GM12878 (cell line): ENCODE data around the gene EBF3. TPM values are rescaled to one million over a fixed set of nuclear protein-coding genes. Genes with fewer than 3 reads are reported as not detected.

Experiments
- ATAC-seq: fragments of 200-7000 bp; cut with Tn5 transposase; 3 replicates; pipeline ENCODE4 v1.9.1; 2020; ENCODE audit warnings: mild to moderate bottlenecking, moderate library complexity
- BruUV-seq: library from RNA; stranded (reverse); fragments of 400-500 nt; replicated peaks from 2 replicates; lab custom pipeline; 2021; lab: Mats Ljungman, UMichigan
- CTCF ChIA-PET: fragments of 300-600 bp; sonication (Branson Sonifier 250); formaldehyde crosslinking; extraction: SDS; loops from one replicate; lab custom pipeline; 2021; ENCODE audit warnings: inconsistent platforms; lab: Yijun Ruan, JAX
- POLR2A ChIA-PET: fragments of 350-600 bp; formaldehyde crosslinking; extraction: SDS; loops from one replicate; lab custom pipeline; 2021; ENCODE audit warnings: inconsistent platforms; lab: Charles Lee
- RAD21 ChIA-PET: fragments of 300-600 bp; sonication (Branson Sonifier 250); formaldehyde crosslinking; loops from one replicate; lab custom pipeline; 2023; ENCODE audit warnings: antibody characterized with exemption; ENCODE audit not compliant: unreplicated experiment; lab: Charles Lee
- SMC1A ChIA-PET: fragments of 300-600 bp; sonication (Branson Sonifier 250); formaldehyde crosslinking; loops from one replicate; lab custom pipeline; 2023; ENCODE audit not compliant: unreplicated experiment, uncharacterized antibody; lab: Charles Lee
- DNase-seq: peaks from one replicate; pipeline ENCODE4 v3.0.0-alpha.2; 2011; ENCODE audit warnings: low read depth, low spot score
- FAIRE-seq: peaks from 3 replicates; lab custom pipeline; 2011; peaks lifted over from hg19 to GRCh38; lab: Jason Lieb, UNC
- H2AFZ ChIP-seq: 2 replicates; pipeline ENCODE4 v1.6.0; 2011; ENCODE audit warnings: low read depth, low read length, control low read depth; ENCODE audit not compliant: control insufficient read depth
- H3K27ac ChIP-seq: 2 replicates; pipeline ENCODE4 v1.5.1; 2011; ENCODE audit warnings: control low read depth; ENCODE audit not compliant: control insufficient read depth, insufficient read depth
- H3K27me3 ChIP-seq, 2 experiments: replicated peaks in 1 of 2; 2 replicates each; pipeline versions ENCODE4 v1.6.0 to v1.6.1; 2011; ENCODE audit warnings: low read length in 1 of 2; ENCODE audit not compliant: control insufficient read depth in 2 of 2, insufficient read depth in 2 of 2
- H3K36me3 ChIP-seq, 2 experiments: 2 replicates each; pipeline ENCODE4 v1.5.1; 2011; ENCODE audit warnings: low read length in 1 of 2; ENCODE audit not compliant: control insufficient read depth in 2 of 2, insufficient read depth in 2 of 2
- H3K4me1 ChIP-seq: 2 replicates; pipeline ENCODE4 v1.6.1; 2011; ENCODE audit warnings: mild to moderate bottlenecking, low read length, moderate library complexity, mixed read lengths; ENCODE audit not compliant: control insufficient read depth, insufficient read depth
- H3K4me2 ChIP-seq: 2 replicates; pipeline ENCODE4 v1.6.0; 2011; ENCODE audit warnings: control low read depth; ENCODE audit not compliant: control insufficient read depth, insufficient read depth
- H3K4me3 ChIP-seq: fragments of 200-600 bp; sonication (generic); 2 replicates; pipeline ENCODE4 v1.5.1; 2016
- H3K79me2 ChIP-seq: 2 replicates; pipeline ENCODE4 v1.6.0; 2011; ENCODE audit warnings: low read length; ENCODE audit not compliant: control insufficient read depth, insufficient read depth
- H3K9ac ChIP-seq: 2 replicates; pipeline ENCODE4 v1.8.0; 2011; ENCODE audit warnings: low read length, control low read depth, mixed read lengths; ENCODE audit not compliant: control insufficient read depth, insufficient read depth
- H3K9me3 ChIP-seq: replicated peaks from 3 replicates; pipeline ENCODE4 v1.5.1; 2011; ENCODE audit warnings: mild to moderate bottlenecking, low read length; ENCODE audit not compliant: control insufficient read depth, insufficient read depth
- H4K20me1 ChIP-seq: 2 replicates; pipeline ENCODE4 v1.6.0; 2011; ENCODE audit not compliant: control insufficient read depth, insufficient read depth
- CHD4 ChIP-seq: fragments of 200-600 bp; sonication (generic); IDR thresholded peaks from 2 replicates; pipeline ENCODE4 v1.6.1; 2016; ENCODE audit warnings: mild to moderate bottlenecking
- HDAC2 ChIP-seq: fragments of 200-600 bp; sonication (generic); IDR thresholded peaks from 2 replicates; pipeline ENCODE4 v1.6.1; 2017
- MXI1 ChIP-seq: fragments of 150-350 bp; IDR thresholded peaks from 2 replicates; pipeline ENCODE4 v1.6.1; 2011; ENCODE audit warnings: low read depth, mild to moderate bottlenecking, inconsistent platforms, low read length, improper control_type of control experiment
- NFXL1 ChIP-seq: fragments of 450-650 bp; IDR thresholded peaks from 2 replicates; pipeline ENCODE4 v1.6.1; 2017; ENCODE audit warnings: antibody characterized with exemption, mild to moderate bottlenecking, borderline replicate concordance
- NR2F1 ChIP-seq: fragments of 450-650 bp; conservative IDR thresholded peaks from 2 replicates; pipeline ENCODE4 v1.6.1; 2017; ENCODE audit warnings: mild to moderate bottlenecking
- SIN3A ChIP-seq: IDR thresholded peaks from 2 replicates; pipeline ENCODE4 v1.6.1; 2012; ENCODE audit warnings: low read depth, low read length, improper control_type of control experiment
- SRF ChIP-seq, 2 experiments: IDR thresholded peaks; 2 replicates each; pipeline ENCODE4 v1.6.1; 2011; ENCODE audit warnings: low read depth in 2 of 2, low read length in 2 of 2, mild to moderate bottlenecking in 1 of 2, moderate library complexity in 1 of 2
- WGBS: methylation state at CpG from one replicate; pipeline ENCODE4 v1.1.6; 2016; ENCODE audit warnings: low lambda C conversion rate; ENCODE audit not compliant: insufficient replicate concordance, insufficient coverage; ENCODE audit errors: missing lambda C conversion rate; 5-methylcytosine and 5-hydroxymethylcytosine counted together
- in situ Hi-C: fragments of 300-500 bp; cut with MboI; formaldehyde crosslinking; loops from 9 replicates; pipeline ENCODE4 v1.14.3; 2018; ENCODE audit warnings: mixed read lengths
- intact Hi-C: fragments of 100-400 bp; cut with micrococcal nuclease; formaldehyde crosslinking; loops from one replicate; pipeline ENCODE4 v1.14.2; 2022; ENCODE audit not compliant: unreplicated experiment
- polyA plus RNA-seq, 11 experiments: library from polyadenylated mRNA; depleted of rRNA in 4 of 11; unstranded in 6 of 11; stranded (reverse) in 5 of 11; fragments of >200 nt; fragmentation: Nextera tagmentation in 4 of 11; fragmentation: Illumina TruSeq in 1 of 11; extraction: Ambion mirVana in 4 of 11; extraction: Trizol in 1 of 11; gene quantifications; 1 replicate in 1 of 11; 2 replicates in 10 of 11; pipeline versions ENCODE4 v1.2.1 to v1.2.3, GENCODE V29; 2011 to 2016; ENCODE audit warnings: inconsistent platforms in 2 of 11, missing spikeins in 2 of 11, low read depth in 1 of 11
- total RNA-seq, 4 experiments: library from RNA; depleted of rRNA in 3 of 4; stranded (reverse); fragments of >200 nt in 3 of 4; fragmentation: Illumina TruSeq in 1 of 4; extraction: Trizol in 1 of 4; gene quantifications; 2 replicates each; pipeline versions ENCODE4 v1.2.1 to v1.2.3, GENCODE V29; 2013 to 2021
- TF ChIP-seq, protein P1 (sequence below): fragments of 450-650 bp; IDR thresholded peaks from 2 replicates; pipeline ENCODE4 v1.6.1; 2014; ENCODE audit warnings: mild to moderate bottlenecking
- TF ChIP-seq, protein P2 (sequence below): fragments of 450-650 bp; IDR thresholded peaks from 2 replicates; pipeline ENCODE4 v1.6.1; 2017; ENCODE audit warnings: mild to moderate bottlenecking, low read depth, inconsistent platforms; ENCODE audit not compliant: poor library complexity, severe bottlenecking
- TF ChIP-seq, protein P3 (sequence below): fragments of 450-650 bp; IDR thresholded peaks from 2 replicates; pipeline ENCODE4 v1.6.1; 2017; ENCODE audit warnings: antibody characterized with exemption, mild to moderate bottlenecking, moderate library complexity
- TF ChIP-seq, protein P4 (sequence below): IDR thresholded peaks from 2 replicates; pipeline ENCODE4 v1.6.1; 2011; ENCODE audit warnings: mild to moderate bottlenecking, low read depth, low read length, moderate library complexity; ENCODE audit not compliant: insufficient replicate concordance

Gene EBF3
- total and polyA plus RNA-seq, 10 of the 15 experiments (the other 5 are each of a cell fraction or from before 2014, with no cell fraction given), result not detected

DNA sequence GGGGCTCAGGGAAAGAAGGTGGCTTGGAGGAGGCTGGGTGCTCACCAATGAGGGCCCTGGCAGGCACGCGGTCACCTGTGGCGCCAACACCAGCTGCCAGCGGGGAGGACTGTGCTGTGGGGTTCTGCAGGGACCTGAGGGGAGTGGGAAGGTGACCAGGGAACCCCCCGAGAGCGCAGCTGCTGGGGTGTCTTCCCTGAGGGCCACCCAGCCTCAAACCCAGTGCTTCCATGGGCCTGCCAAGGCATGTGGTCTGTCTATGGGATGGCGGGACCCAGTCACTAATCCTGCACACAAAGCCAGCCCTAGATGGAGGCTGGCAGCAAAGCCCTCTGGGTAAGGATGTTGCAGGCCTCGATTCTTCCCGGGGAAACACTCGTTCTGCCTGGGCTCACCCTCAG lies 117.1 kb downstream of the EBF3 start:
- H3K36me3 ChIP-seq, result no peaks in the 10 kb centered on the region
- ATAC-seq (no peak), FAIRE-seq (no peak), DNase-seq (no peak)
- no peak overlapping the region for H3K9ac ChIP-seq
- no peaks in the 10 kb centered on the region for H3K27me3 ChIP-seq
- H3K27ac ChIP-seq, result no peak overlapping the region
- no peak overlapping the region for H3K4me3 ChIP-seq
- H4K20me1 ChIP-seq, result no peaks in the 10 kb centered on the region
- H3K9me3 ChIP-seq, result no peaks in the 10 kb centered on the region
- ChIA-PET POLR2A (no interaction called here), RAD21 (no interaction called here), SMC1A (interaction anchor here (0.7 to 1.1 kb wide), 2 partner anchors 88 to 280 kb away, joined by 3 read pairs; no protein-coding TSS in a partner anchor), CTCF (no interaction called here)
- BruUV-seq, result no TSS peak
- H2AFZ ChIP-seq, result no peak overlapping the region
- in situ Hi-C loops, result no loop called here
- H3K79me2 ChIP-seq, result no peaks in the 10 kb centered on the region
- intact Hi-C loops, result no loop called here
- no peak overlapping the region for H3K4me2 ChIP-seq
- no peaks in the 10 kb centered on the region for H3K4me1 ChIP-seq
- WGBS, result 33% methylated on average over 10 of the region's 10 CpGs
- TF ChIP-seq MXI1 (no peak), NFXL1 (no peak), SRF (IDR thresholded peaks at IDR 0.05; ENCODE audit: low read depth in 2 of 2, low read length in 2 of 2) (no peak), SIN3A (no peak), CHD4 (no peak), HDAC2 (no peak), NR2F1 (no peak)
- TF ChIP-seq, protein P1, sequence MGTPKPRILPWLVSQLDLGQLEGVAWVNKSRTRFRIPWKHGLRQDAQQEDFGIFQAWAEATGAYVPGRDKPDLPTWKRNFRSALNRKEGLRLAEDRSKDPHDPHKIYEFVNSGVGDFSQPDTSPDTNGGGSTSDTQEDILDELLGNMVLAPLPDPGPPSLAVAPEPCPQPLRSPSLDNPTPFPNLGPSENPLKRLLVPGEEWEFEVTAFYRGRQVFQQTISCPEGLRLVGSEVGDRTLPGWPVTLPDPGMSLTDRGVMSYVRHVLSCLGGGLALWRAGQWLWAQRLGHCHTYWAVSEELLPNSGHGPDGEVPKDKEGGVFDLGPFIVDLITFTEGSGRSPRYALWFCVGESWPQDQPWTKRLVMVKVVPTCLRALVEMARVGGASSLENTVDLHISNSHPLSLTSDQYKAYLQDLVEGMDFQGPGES, result no peak
- TF ChIP-seq, protein P2, sequence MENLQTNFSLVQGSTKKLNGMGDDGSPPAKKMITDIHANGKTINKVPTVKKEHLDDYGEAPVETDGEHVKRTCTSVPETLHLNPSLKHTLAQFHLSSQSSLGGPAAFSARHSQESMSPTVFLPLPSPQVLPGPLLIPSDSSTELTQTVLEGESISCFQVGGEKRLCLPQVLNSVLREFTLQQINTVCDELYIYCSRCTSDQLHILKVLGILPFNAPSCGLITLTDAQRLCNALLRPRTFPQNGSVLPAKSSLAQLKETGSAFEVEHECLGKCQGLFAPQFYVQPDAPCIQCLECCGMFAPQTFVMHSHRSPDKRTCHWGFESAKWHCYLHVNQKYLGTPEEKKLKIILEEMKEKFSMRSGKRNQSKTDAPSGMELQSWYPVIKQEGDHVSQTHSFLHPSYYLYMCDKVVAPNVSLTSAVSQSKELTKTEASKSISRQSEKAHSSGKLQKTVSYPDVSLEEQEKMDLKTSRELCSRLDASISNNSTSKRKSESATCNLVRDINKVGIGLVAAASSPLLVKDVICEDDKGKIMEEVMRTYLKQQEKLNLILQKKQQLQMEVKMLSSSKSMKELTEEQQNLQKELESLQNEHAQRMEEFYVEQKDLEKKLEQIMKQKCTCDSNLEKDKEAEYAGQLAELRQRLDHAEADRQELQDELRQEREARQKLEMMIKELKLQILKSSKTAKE, result no peak
- TF ChIP-seq, protein P3, sequence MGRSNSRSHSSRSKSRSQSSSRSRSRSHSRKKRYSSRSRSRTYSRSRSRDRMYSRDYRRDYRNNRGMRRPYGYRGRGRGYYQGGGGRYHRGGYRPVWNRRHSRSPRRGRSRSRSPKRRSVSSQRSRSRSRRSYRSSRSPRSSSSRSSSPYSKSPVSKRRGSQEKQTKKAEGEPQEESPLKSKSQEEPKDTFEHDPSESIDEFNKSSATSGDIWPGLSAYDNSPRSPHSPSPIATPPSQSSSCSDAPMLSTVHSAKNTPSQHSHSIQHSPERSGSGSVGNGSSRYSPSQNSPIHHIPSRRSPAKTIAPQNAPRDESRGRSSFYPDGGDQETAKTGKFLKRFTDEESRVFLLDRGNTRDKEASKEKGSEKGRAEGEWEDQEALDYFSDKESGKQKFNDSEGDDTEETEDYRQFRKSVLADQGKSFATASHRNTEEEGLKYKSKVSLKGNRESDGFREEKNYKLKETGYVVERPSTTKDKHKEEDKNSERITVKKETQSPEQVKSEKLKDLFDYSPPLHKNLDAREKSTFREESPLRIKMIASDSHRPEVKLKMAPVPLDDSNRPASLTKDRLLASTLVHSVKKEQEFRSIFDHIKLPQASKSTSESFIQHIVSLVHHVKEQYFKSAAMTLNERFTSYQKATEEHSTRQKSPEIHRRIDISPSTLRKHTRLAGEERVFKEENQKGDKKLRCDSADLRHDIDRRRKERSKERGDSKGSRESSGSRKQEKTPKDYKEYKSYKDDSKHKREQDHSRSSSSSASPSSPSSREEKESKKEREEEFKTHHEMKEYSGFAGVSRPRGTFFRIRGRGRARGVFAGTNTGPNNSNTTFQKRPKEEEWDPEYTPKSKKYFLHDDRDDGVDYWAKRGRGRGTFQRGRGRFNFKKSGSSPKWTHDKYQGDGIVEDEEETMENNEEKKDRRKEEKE, result no peak
- TF ChIP-seq, protein P4, sequence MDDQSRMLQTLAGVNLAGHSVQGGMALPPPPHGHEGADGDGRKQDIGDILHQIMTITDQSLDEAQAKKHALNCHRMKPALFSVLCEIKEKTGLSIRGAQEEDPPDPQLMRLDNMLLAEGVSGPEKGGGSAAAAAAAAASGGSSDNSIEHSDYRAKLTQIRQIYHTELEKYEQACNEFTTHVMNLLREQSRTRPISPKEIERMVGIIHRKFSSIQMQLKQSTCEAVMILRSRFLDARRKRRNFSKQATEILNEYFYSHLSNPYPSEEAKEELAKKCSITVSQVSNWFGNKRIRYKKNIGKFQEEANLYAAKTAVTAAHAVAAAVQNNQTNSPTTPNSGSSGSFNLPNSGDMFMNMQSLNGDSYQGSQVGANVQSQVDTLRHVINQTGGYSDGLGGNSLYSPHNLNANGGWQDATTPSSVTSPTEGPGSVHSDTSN, result no peak
- TF ChIP-seq, all 136 proteins: peak for 0
